HG03342 (cell line): ENCODE data around the gene RNF144B.
"Not testable (repeated sequence)": the region's sequence is repeated elsewhere in the genome, so short reads cannot be mapped to it uniquely, and the experiment has no call there.

Source experiments
- ATAC-seq: cut with Tn5 transposase; IDR thresholded peaks from one replicate; pipeline ENCODE4 v1.9.1; 2021; ENCODE audit warnings: mild to moderate bottlenecking, moderate library complexity; ENCODE audit not compliant: unreplicated experiment

RNF144B gene

GRCh38 chr6:18433059-18433458, 45.9 kb downstream of the RNF144B start:
- no peak for ATAC-seq

- no peak for ATAC-seq
Observed at GRCh38 chr6:18436341-18436740, 49.2 kb downstream of the RNF144B start.

- no peak for ATAC-seq
Observed at GRCh38 chr6:18439581-18439980, 52.4 kb downstream of the RNF144B start.

GRCh38 chr6:18441251-18441979, 54.3 kb downstream of the RNF144B start:
- ATAC-seq, result no peak

- ATAC-seq, result no peak
Observed at GRCh38 chr6:18444111-18444510, 57.0 kb downstream of the RNF144B start.

GRCh38 chr6:18445228-18445627, 58.1 kb downstream of the RNF144B start:
- no peak for ATAC-seq

- ATAC-seq, result no peak
Observed at GRCh38 chr6:18446771-18447170, 59.6 kb downstream of the RNF144B start.

- no peak for ATAC-seq
Observed at GRCh38 chr6:18447552-18447951, 60.4 kb downstream of the RNF144B start.

GRCh38 chr6:18451756-18452155, 64.6 kb downstream of the RNF144B start:
- no peak for ATAC-seq

GRCh38 chr6:18454446-18454845, 67.3 kb downstream of the RNF144B start:
- no peak for ATAC-seq

GRCh38 chr6:18457065-18457737, 70.1 kb downstream of the RNF144B start:
- ATAC-seq, result no peak

- ATAC-seq, result not testable (repeated sequence)
Observed at GRCh38 chr6:18458086-18458485, 70.9 kb downstream of the RNF144B start.

GRCh38 chr6:18463429-18463828, 76.3 kb downstream of the RNF144B start:
- ATAC-seq, result no peak

GRCh38 chr6:18464176-18464575, 77.0 kb downstream of the RNF144B start:
- no peak for ATAC-seq

GRCh38 chr6:18465410-18466154, 78.4 kb downstream of the RNF144B start:
- ATAC-seq, result no peak

GRCh38 chr6:18467741-18468502, 80.8 kb downstream of the RNF144B start:
- no peak for ATAC-seq

- ATAC-seq, result no peak
Observed at GRCh38 chr6:18468503-18468843, 81.3 kb downstream of the RNF144B start.

GRCh38 chr6:18469536-18469935, 82.4 kb downstream of the RNF144B start:
- ATAC-seq, result no peak

GRCh38 chr6:18471232-18471964, 84.2 kb downstream of the RNF144B start:
- no peak for ATAC-seq

- ATAC-seq, result no peak
Observed at GRCh38 chr6:18472941-18473340, 85.8 kb downstream of the RNF144B start.

- no peak for ATAC-seq
Observed at GRCh38 chr6:18473755-18474154, 86.6 kb downstream of the RNF144B start.
